Breast epithelium (tissue), 4 donors: ENCODE measurements around the gene HOXC5. TPM values are rescaled to one million over a fixed set of nuclear protein-coding genes. Genes with fewer than 3 reads are reported as not detected.

Experiments
- DNase-seq, 2 donors: peaks; one replicate each; pipeline ENCODE4 v3.0.0-alpha.2; 2019; ENCODE audit warnings: low spot score in 2 of 2
- H3K27ac ChIP-seq, 2 donors: fragments of 200-600 bp; sonication (generic) in 1 of 2; one replicate each; pipeline ENCODE4 v1.5.1; 2016 to 2019; ENCODE audit warnings: mild to moderate bottlenecking in 1 of 2
- H3K27me3 ChIP-seq, 2 donors: fragments of 200-600 bp; sonication (generic) in 1 of 2; one replicate each; pipeline versions ENCODE4 v1.5.1 to v1.6.0; 2017 to 2019; ENCODE audit warnings: control low read depth in 1 of 2, mild to moderate bottlenecking in 1 of 2
- H3K36me3 ChIP-seq: fragments of 200-600 bp; one replicate; pipeline ENCODE4 v1.5.1; 2019
- H3K4me1 ChIP-seq, 2 donors: fragments of 200-600 bp; sonication (generic); one replicate each; pipeline ENCODE4 v1.5.1; 2016 to 2019; ENCODE audit warnings: control low read depth in 1 of 2
- H3K4me3 ChIP-seq, 3 donors: fragments of 200-600 bp; sonication (generic); 1 replicate in 2 of 3; 2 replicates in 1 of 3; pipeline ENCODE4 v1.5.1; 2016 to 2019; ENCODE audit warnings: mild to moderate bottlenecking in 3 of 3, moderate library complexity in 2 of 3
- H3K9me3 ChIP-seq, 2 donors: fragments of 200-600 bp; sonication (generic) in 1 of 2; one replicate each; pipeline ENCODE4 v1.5.1; 2016 to 2019; ENCODE audit warnings: control low read depth in 1 of 2
- CTCF ChIP-seq, 3 donors: fragments of 450-650 bp; IDR thresholded peaks; one replicate each; pipeline ENCODE4 v1.5.1; 2016 to 2017; ENCODE audit warnings: antibody characterized with exemption in 3 of 3, mild to moderate bottlenecking in 3 of 3, moderate library complexity in 3 of 3
- POLR2A ChIP-seq: fragments of 450-650 bp; IDR thresholded peaks from one replicate; pipeline ENCODE4 v1.6.1; 2016; ENCODE audit warnings: antibody characterized with exemption, mild to moderate bottlenecking, moderate library complexity
- POLR2AphosphoS5 ChIP-seq, 3 donors: sonication (generic); formaldehyde crosslinking; IDR thresholded peaks; one replicate each; pipeline ENCODE4 v1.6.1; 2017; ENCODE audit warnings: antibody characterized with exemption in 3 of 3
- intact Hi-C: fragments of 100-400 bp; cut with DNase I; formaldehyde crosslinking; loops from one replicate; pipeline ENCODE4 v1.15.1; 2023; ENCODE audit warnings: low total_unique reads
- total RNA-seq, 3 donors: library from RNA; depleted of rRNA; stranded (reverse); fragments of >200 nt; gene quantifications; one replicate each; pipeline ENCODE4 v1.1.0, GENCODE V29; 2016

HOXC5 gene
- total RNA-seq, 3 donors from 2014 or later: 0.73 to 0.98 (median 0.96) TPM

DNA sequence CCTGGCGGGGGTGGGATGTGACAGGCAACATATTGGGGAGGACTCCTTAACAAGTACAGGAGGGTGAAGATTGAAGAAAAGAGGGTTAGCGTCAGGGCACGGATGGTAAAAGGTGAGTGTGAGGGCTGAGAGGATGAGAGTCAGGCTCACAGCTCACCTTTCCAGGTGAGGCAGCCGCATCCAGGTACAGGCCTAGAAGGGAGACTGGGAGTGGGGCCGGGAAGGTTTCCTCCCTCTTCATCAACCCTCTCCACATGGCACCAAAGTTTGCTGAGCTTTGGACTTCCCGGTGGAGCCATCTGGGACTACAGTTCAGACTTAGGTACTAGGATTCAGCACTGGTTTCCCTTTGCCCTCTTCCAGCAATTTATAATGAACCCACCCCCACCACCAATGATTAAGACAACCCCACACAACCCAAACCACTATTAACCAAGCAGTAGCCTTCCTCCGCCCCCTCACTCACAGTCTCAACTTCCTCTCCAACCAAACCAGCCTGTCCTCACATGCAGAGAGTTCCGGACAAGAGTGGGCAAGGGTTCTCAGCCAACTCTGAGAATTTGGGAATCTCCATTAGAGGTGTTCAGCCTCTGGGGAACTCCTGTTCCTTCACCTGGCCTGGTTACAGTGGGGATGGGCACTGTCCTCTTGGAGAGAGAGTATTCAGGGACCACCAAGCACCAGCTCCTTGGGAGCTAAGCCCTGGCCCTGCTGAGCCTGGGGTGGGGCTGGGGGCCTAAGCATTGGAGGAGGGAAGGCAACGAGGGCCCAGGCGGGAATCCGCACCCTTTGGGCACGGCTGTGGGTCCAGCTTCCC is 18.4 kb downstream of the HOXC5 start:
- TF ChIP-seq CTCF (IDR thresholded peaks at IDR 0.05) (no peak), POLR2AphosphoS5 (IDR thresholded peaks at IDR 0.05) (no peak), POLR2A (no peak)
- Histone ChIP-seq H3K36me3 (no peaks in the 10 kb centered on the region), H3K4me3 (no peak overlapping the region), H3K27ac (peak overlapping the region; percentile 68 to 84), H3K27me3 (no peaks in the 10 kb centered on the region), H3K9me3 (no peaks in the 10 kb centered on the region), H3K4me1 (peaks cover 0 to 8% of the 10 kb centered on the region in 2 donors)
- intact Hi-C loops: no loop called here
- no peak for DNase-seq

- H3K4me3 ChIP-seq: peak overlapping the region; percentile 11 to 72 (median 66)
- peak overlapping the region; percentile 80 to 84 for H3K27ac ChIP-seq
- H3K9me3 ChIP-seq: no peaks in the 10 kb centered on the region
- no peaks in the 10 kb centered on the region for H3K36me3 ChIP-seq
- no peaks in the 10 kb centered on the region for H3K27me3 ChIP-seq
- TF ChIP-seq POLR2AphosphoS5 (IDR thresholded peaks at IDR 0.05): no peak
- TF ChIP-seq POLR2A: no peak
- TF ChIP-seq CTCF (IDR thresholded peaks at IDR 0.05): no peak
- intact Hi-C loops: no loop called here
- no peak for DNase-seq
- peaks cover 0 to 8% of the 10 kb centered on the region in 2 donors for H3K4me1 ChIP-seq
These were observed 19.1 kb downstream of the HOXC5 start for GRCh38 chr12:54051874-54052437.

GRCh38 chr12:54052438-54053002 is 19.7 kb downstream of the HOXC5 start:
- Histone ChIP-seq H3K9me3 (no peaks in the 10 kb centered on the region), H3K36me3 (no peaks in the 10 kb centered on the region), H3K27ac (peak overlapping the region; percentile 80 to 84), H3K4me3 (peak overlapping the region; percentile 11 to 72 (median 66)), H3K27me3 (no peaks in the 10 kb centered on the region), H3K4me1 (peaks cover 0 to 8% of the 10 kb centered on the region in 2 donors)
- DNase-seq: no peak
- TF ChIP-seq POLR2A (no peak), CTCF (IDR thresholded peaks at IDR 0.05) (no peak), POLR2AphosphoS5 (IDR thresholded peaks at IDR 0.05) (no peak)
- intact Hi-C loops: no loop called here

GRCh38 chr12:54053003-54053750 is 20.3 kb downstream of the HOXC5 start:
- no peak for DNase-seq

More at GRCh38 chr12:54053003-54053750, 20.3 kb downstream of the HOXC5 start:
- Histone ChIP-seq H3K4me1 (peaks cover 0 to 8% of the 10 kb centered on the region in 2 donors), H3K9me3 (no peaks in the 10 kb centered on the region), H3K27me3 (no peaks in the 10 kb centered on the region), H3K27ac (peak overlapping the region; percentile 80 to 84), H3K4me3 (peak overlapping the region; percentile 17 to 72 (median 66)), H3K36me3 (no peaks in the 10 kb centered on the region)
- intact Hi-C loops: no loop called here
- TF ChIP-seq POLR2AphosphoS5 (IDR thresholded peaks at IDR 0.05): no peak
- TF ChIP-seq CTCF (IDR thresholded peaks at IDR 0.05): no peak
- no peak for TF ChIP-seq POLR2A
